ENCODE data around the gene JPH3. TPM values are rescaled to one million over a fixed set of nuclear protein-coding genes. Genes with fewer than 3 reads are reported as not detected.

Gene JPH3
- total RNA-seq, 2 experiments from 2014 or later: not detected

DNA sequence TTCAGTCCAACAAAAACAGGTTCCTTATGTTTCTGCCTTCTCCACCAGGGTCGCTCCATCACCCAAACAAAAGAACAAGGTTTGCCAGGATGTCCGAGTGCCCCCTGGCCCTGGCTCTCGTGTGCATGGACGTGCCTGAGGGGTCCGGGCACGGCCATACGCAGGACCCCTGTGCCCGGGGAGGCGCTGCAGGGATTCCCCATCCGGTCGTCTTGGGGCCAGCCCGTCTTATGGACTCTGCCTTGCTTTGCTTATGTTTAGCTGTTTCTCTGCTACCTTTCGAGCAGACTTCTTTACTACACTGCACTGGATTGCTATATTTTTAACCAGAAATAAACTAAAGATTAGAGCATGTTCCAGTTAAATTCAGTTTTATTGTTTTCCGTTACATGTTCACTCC lies 95.5 kb downstream of the JPH3 start:
- peak overlapping the region; percentile 67 for H3K27ac Mint-ChIP-seq
- no peaks in the 10 kb centered on the region for H3K9me3 Mint-ChIP-seq
- Histone ChIP-seq H3K4me3 (ENCODE audit: low read length) (no peak overlapping the region), H3K9me3 (ENCODE audit: control insufficient read depth in 1 of 2, insufficient read depth in 1 of 2, low read length in 2 of 2) (no peaks in the 10 kb centered on the region), H3K4me1 (ENCODE audit: insufficient read depth, low read length) (peaks cover 33% of the 10 kb centered on the region), H3K27ac (ENCODE audit: low read depth in 1 of 2, low read length in 2 of 2) (peak overlapping the region in 1 of 2 donors; percentile 26), H3K27me3 (ENCODE audit: control insufficient read depth in 1 of 2, insufficient read depth in 2 of 2, low read length in 2 of 2) (no peaks in the 10 kb centered on the region), H3K36me3 (ENCODE audit: insufficient read depth, low read length) (peaks cover 12% of the 10 kb centered on the region)
- peaks cover 41% of the 10 kb centered on the region for H3K4me1 Mint-ChIP-seq (ENCODE audit: low read depth)
- intact Hi-C loops (cut with DNase I, micrococcal nuclease): no loop called here
- POLR2A ChIA-PET: no interaction called here
- no peak for ATAC-seq (ENCODE audit: poor library complexity)
- peaks cover 9% of the 10 kb centered on the region for H3K36me3 Mint-ChIP-seq (ENCODE audit: low read depth)
- CTCF ChIA-PET: no interaction called here
- H3K4me3 Mint-ChIP-seq: no peak overlapping the region
- DNase-seq: no peak
- H3K27me3 Mint-ChIP-seq: no peaks in the 10 kb centered on the region
- TF ChIP-seq CTCF (IDR thresholded peaks at IDR 0.05): no peak

DNA sequence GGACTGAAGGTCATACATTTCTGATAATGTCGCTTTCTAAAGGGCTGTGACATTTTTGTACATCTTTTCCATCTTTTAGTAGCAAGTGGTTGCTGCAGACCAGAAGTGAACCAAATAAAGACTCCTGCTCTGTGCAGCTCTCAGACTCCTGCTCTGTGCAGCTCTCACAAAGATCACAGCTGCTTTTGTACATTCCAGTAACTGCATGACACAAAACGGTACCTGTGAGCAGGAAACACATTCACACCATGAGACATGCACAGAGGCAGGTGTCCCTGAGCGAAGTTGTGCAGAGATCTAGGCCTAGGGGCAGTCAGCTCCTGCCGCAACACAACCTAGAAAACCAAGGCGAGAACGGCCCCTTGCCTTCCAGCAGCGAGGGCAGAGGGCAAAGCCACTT lies 95.9 kb downstream of the JPH3 start:
- Mint-ChIP-seq H3K4me1 (ENCODE audit: low read depth) (peaks cover 46% of the 10 kb centered on the region), H3K27me3 (no peaks in the 10 kb centered on the region), H3K36me3 (ENCODE audit: low read depth) (peaks cover 13% of the 10 kb centered on the region), H3K4me3 (no peak overlapping the region), H3K27ac (peak overlapping the region; percentile 67), H3K9me3 (no peaks in the 10 kb centered on the region)
- POLR2A ChIA-PET: no interaction called here
- H3K4me1 ChIP-seq (ENCODE audit: insufficient read depth, low read length): peaks cover 37% of the 10 kb centered on the region
- no peak for DNase-seq
- peak overlapping the region in 1 of 2 donors; percentile 26 for H3K27ac ChIP-seq (ENCODE audit: low read depth in 1 of 2, low read length in 2 of 2)
- H3K4me3 ChIP-seq (ENCODE audit: low read length): no peak overlapping the region
- no peaks in the 10 kb centered on the region for H3K27me3 ChIP-seq (ENCODE audit: control insufficient read depth in 1 of 2, insufficient read depth in 2 of 2, low read length in 2 of 2)
- CTCF ChIA-PET: no interaction called here
- intact Hi-C loops (cut with DNase I, micrococcal nuclease): no loop called here
- H3K36me3 ChIP-seq (ENCODE audit: insufficient read depth, low read length): peaks cover 13% of the 10 kb centered on the region
- TF ChIP-seq CTCF (IDR thresholded peaks at IDR 0.05): no peak
- H3K9me3 ChIP-seq (ENCODE audit: control insufficient read depth in 1 of 2, insufficient read depth in 1 of 2, low read length in 2 of 2): no peaks in the 10 kb centered on the region
- no peak for ATAC-seq (ENCODE audit: poor library complexity)

DNA sequence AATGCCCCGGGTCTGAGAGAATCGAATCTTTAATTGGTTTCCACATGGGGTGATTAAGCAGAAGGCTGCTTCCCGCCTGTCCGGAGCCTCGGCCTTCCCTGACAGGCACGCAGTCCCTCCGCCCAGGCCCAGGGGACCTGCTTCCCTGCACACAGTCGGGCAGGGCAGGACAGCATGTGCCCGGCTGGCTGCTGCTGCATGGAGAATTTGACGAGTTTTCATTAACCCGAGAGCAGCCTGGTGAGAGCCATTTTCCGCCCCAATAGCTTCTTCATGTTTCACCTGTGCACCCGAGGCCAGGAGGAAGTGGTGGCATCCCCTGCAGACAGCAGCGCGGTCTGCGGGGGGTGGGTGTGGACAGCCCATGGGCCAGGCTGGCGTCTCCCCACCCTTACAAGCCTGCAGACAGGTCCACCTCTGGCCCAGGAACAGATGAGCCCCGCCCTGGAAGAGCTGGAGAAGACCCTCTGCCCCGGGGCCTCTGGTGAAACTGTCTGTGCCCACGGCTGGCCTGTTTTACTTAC lies 96.4 kb downstream of the JPH3 start:
- H3K4me1 Mint-ChIP-seq (ENCODE audit: low read depth): peaks cover 50% of the 10 kb centered on the region
- no peak overlapping the region for H3K4me3 ChIP-seq (ENCODE audit: low read length)
- intact Hi-C loops (cut with DNase I, micrococcal nuclease): no loop called here
- H3K4me3 Mint-ChIP-seq: no peak overlapping the region
- peak overlapping the region; percentile 67 for H3K27ac Mint-ChIP-seq
- DNase-seq (peak in 1 of 14 experiments; percentile 23), ATAC-seq (ENCODE audit: poor library complexity) (no peak)
- peaks cover 15% of the 10 kb centered on the region for H3K36me3 Mint-ChIP-seq (ENCODE audit: low read depth)
- POLR2A ChIA-PET: no interaction called here
- no peaks in the 10 kb centered on the region for H3K27me3 Mint-ChIP-seq
- peaks cover 42% of the 10 kb centered on the region for H3K4me1 ChIP-seq (ENCODE audit: insufficient read depth, low read length)
- H3K9me3 Mint-ChIP-seq: no peaks in the 10 kb centered on the region
- H3K9me3 ChIP-seq (ENCODE audit: control insufficient read depth in 1 of 2, insufficient read depth in 1 of 2, low read length in 2 of 2): no peaks in the 10 kb centered on the region
- no peak for TF ChIP-seq CTCF (IDR thresholded peaks at IDR 0.05)
- H3K36me3 ChIP-seq (ENCODE audit: insufficient read depth, low read length): peaks cover 18% of the 10 kb centered on the region
- no peaks in the 10 kb centered on the region for H3K27me3 ChIP-seq (ENCODE audit: control insufficient read depth in 1 of 2, insufficient read depth in 2 of 2, low read length in 2 of 2)
- CTCF ChIA-PET: no interaction called here
- no peak overlapping the region for H3K27ac ChIP-seq (ENCODE audit: low read depth in 1 of 2, low read length in 2 of 2)

Data from CD4-positive, alpha-beta T cell (primary cell).